GM21515 (cell line): Measurements from ENCODE around the gene ELOB.

Source experiments
- ATAC-seq: cut with Tn5 transposase; IDR thresholded peaks from one replicate; pipeline ENCODE4 v1.9.1; 2021; ENCODE audit not compliant: unreplicated experiment

The ELOB gene

DNA sequence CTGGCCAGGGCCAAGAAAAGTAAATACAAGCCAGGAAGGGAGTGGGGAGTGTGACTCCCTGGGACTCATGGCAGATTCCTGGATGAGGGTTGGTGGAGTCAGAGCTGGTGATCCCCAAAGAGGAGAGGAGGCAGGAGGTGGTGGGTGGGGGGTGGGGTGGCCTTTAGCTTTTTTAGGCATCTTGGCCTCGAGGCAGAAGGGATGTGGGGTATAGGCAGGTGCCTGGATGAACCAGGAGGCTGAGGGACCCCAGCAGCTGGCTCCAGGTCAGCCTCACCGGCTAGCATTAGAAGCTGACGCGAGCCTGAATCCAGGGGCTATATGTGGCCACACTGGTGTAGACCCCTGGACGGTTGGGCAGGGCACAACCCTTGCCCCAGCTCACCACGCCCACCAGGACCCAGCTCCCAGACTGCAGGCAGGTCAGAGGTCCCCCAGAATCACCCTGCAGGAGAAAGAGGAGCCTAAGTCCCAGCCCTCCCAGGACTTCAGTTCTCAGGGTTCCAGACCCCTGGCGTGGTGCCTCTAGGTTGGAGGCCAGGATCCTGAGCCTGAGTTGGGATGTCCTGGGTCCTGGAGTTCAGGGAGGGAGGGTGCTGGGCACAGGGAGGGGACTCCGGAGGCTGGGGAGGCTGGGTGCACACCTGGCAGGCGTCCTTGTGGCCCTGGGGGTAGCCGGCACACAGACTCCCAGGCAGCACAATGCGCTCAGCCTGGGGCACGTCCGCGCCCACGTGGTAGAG is 7.4 kb upstream of the ELOB start:
- ATAC-seq: no peak

DNA sequence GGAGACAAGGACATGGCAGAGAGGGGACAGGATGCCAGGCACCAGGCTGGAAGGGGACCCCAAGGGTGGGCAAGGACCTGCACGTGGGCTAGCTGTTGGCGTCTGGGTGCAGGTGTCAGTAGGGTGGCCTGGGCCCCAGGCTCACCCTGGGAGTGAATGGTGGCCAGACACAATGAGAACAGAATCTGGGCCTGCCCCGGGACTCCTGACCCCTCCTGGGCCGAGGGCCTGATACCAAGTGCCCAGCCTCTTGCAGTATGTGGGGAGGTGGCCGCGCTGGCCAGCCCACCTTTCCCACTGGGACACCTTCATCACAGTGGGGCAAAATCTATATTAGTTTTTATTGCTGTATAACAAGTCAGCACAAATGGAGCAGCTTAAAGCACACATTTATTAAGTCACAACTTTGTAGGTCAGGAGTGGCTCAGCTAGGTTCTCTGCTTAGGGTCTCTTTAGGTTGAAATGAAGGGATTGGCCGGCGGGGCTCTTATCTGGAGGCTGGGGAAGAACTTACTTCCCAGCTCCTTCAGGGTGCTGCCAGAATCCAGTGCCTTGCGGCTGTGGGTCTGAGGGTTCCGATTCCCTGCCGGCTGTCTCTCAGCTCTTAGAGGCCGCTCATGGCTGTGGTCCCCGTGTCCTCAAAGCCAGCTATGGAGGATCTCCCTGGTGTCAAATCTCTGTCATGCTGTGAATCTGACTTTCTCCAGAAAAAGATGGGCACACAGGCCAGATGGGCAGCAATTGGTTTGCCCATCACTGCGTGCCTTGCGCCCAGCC is 6.7 kb upstream of the ELOB start:
- ATAC-seq: no peak

DNA sequence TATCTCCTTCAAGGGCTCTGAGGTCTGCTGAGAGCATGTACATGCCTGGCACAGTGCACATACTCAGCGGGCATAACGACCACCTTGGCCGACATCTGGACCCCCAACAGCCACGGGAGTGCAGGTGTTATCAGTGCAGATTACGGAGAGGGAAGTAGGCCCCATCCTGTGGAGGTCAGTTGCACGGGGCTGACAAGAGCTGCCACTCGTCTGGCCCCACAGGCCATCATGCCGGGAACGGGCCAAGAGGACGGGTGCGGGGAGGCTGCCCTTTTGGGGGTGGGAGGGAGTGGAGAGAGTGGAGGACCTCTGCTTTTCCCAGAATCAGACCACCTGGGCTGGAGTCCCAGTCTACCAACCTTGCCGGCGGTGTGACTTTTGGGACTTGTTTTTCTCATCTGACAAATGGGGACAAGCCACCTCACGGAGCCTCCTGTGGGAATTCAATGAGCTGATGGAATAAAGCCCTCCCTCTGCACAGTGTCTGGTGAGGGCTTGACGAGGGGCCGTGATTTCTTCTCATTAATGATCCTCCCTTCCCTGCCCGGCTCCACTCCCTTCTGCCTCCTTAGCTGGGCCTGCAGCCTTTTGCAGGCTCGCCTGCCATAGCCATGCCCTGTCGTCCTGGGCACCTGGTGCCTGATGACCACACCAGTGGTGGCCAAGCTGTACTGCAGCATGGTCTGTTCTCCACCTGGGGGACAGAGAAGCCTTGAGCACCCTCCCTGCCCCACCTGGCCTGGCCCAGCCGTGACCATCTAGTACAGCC is 5.7 kb upstream of the ELOB start:
- ATAC-seq: no peak

DNA sequence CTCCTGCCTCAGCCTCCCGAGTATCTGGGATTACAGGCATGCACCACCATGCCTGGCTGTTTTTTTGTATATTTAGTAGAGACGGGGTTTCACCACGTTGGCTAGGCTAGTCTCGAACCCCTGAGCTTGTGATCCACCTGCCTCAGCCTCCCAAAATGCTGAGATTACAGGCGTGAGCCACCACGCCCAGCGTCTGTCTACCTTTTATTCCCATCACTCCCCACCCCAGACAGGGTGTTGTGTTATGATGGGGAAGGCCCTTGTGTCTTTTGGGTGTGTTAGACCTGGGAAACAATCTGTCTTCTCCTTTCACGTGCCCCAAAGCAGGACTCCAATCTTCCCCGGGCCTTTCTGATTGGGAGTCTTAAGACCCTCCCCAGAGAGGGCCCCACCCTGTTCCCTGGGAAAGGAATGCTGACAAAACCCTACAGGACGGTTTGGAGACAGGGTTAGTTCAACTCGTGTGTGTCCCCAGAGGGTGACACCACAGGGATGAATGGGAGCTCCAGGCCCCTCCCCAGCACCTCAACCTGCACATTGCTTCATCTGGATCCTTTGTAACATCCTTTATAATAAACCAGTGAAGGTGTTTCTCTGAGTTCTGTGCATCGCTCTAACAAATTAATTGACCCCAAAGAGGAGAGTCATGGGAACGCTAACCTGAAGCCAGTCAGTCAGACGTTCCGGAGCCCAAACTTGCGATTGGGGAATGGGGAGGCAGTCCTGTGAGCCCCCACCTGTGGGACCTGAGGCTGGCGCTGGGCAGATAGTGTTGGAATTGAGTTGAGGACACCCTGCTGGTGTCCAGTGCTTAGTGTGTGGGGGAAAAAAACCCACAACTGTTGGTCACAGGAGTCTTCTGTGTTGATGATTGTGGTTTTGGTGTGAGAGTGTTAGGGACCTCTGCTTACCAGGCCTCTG is 3.2 kb upstream of the ELOB start:
- ATAC-seq: no peak

DNA sequence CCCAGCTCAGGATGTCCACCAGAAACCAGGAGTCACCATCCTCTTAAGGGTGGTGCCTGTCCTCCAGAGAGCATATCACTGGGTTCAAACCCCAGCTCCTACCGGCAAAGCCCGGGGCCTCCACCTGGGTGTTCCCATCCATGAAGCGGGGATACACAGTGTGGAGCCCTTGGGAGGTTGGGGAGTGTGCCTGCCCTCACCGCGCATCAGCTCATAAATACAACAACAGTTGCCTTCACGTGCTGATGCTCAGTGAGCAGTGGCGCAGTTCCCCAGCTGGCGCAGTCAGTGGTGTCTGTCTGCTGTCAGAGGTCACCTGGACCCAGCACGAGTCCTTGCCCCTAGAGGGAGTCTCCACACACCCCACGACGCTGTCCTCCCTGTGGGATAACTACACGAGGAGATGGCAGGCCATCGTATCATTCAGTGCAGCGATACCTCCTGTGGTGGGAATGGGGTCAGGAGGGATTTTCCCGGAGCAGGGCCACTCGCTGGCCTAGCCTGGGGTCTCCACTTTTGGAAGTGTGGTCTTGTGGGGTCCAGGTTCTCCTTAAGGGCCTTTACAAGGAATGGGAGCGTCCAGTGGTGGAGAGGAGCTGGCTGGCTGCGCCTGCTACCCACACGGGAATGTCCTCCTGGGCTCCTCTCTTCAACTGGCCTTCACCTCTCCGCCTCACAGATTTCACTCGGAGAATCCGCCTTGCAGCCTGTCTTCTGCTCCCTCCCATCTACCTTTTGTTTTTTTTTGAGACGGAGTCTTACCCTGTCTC is 2.3 kb upstream of the ELOB start:
- ATAC-seq: no peak

DNA sequence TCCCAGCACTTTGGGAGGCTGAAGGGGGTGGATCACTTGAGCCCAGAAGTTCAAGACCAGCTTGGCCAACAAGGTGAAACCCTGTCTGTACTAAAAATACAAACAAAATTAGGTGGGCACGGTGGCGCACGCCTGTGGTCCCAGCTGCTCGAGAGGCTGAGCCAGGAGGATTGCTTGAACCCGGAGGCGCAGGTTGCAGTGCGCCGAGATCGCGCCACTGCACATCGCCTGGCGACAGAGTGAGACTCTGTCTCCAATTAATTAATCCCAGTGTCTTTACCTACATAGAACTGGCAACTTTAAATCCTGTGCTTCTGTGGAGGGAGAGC is 1.5 kb upstream of the ELOB start:
- ATAC-seq: no peak

DNA sequence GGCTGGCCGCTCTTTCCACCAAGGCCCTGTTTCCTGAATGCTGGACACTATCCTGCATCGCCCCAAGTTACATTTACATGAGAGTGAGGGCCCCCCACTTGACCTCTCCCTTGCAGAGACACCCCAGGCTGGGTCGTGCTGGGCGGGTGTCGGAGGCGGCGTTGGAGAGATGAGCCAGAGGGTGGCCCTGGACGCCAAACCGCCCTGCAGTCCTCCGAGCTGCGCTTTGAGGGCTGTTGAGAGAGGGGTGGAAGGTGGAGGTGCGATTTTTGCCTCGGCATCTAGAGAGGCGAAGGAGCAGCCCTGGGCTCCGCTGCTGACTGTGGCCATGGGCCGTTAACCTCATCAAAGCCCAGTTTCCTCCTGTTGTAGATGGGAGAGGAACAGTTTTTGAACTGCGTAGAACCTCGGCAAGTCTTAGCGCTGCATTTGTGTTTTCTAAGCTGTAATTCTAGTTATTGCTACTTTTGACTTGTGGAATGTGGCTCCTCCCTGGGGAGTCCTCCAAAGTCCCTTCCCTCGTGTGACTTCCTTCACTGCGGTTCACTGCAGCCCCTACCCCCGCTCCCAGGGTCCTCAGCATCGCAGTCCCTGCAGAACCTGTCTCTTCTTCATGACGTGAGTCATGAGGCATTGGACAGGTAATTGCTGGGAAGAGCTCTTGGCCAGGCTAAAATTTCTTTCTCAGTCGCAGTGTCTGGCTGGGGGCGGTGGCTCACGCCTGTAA is 986 bp upstream of the ELOB start:
- ATAC-seq: peak; percentile 8

DNA sequence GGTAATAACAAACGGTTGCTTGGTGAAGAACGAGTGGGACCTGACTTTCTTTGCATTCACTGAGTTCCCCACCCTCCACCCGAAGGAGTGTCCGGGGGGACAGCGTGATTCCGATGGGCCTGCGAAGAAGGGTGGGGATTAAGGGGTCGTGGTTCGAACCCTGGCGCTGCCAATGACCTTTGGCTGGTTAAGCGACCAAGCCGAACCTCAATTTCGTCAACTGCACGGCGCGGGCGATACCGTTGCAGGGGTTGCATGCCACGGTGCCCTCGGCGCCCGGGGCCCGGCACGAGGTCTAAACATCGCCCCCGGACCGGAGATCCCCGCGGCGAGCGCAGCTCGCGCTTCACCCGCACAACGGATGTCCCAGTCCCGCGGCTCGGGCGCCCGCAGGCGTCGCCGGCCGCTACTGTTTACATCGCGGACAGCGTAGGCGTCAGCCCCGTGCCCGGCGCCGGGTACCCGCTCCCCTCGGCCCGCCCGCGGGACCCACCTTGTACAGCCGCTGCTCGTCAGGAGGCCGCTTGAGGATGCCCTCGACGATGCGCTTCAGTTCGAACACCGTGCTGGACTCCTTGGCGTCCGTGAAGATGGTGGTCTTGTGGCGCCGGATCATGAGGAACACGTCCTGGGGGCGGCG is 460 bp downstream of the ELOB start:
- ATAC-seq: peak; percentile 14

DNA sequence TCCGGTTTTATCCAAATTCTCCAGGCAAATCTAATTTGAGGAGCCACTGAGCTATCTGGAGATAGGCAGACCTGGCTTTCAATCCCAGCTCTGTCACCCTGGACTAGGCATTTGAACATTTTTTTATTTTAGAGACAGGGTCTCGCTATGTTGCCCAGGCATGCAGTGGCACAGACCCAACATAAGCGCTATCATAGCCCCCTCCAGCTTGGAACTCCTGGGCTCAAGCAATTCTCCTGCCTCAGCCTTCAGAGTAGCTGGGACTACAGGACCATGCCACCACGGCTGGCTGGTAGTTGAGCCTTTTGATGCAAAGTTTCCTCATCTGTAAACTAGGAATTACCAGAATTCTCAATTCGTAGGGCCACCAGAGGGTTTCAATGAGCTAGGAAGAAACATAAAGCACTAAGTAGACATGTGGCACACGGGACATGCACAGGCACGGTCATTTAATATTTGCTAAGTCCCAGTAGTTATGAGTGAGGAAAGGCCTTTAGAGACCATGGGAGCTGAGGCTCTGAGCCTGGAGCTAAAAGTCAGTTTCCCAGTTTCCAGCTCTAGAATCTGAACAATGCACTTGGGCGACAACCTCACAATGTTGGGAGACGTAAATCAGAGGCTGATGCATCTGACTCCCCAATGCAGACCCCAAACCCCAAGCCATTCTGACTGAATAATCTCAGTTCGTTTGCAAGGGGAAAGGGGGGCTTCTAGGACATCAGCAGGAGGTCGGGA is 1.1 kb downstream of the ELOB start:
- no peak for ATAC-seq

DNA sequence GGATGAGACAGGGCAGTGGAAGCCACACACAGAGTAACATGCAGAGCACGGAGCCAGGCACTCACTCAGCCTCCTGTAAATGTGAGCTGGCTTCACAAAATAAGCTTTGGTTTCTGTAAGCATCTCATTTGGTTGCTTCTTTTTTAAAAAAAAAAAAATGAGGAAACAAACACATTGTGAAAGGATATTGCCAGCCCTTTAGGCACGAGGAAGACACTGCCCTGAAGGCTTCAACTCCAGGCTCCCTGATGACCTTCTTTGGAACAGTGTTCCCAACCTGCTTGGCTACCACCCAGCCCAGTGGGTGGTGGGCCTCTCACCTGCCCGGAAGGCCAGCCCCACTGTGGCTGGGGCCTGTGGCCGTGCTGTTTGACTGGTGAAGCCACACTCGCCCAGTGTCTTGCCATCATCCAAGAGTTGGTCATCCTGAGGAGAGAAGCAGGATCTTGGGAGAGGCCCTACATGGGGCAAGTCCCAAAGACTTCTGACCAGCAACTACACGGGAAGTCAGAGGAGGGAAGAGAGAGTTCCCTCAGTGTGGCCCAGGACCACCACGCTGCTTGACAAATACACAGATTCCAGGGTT is 1.9 kb downstream of the ELOB start:
- no peak for ATAC-seq

DNA sequence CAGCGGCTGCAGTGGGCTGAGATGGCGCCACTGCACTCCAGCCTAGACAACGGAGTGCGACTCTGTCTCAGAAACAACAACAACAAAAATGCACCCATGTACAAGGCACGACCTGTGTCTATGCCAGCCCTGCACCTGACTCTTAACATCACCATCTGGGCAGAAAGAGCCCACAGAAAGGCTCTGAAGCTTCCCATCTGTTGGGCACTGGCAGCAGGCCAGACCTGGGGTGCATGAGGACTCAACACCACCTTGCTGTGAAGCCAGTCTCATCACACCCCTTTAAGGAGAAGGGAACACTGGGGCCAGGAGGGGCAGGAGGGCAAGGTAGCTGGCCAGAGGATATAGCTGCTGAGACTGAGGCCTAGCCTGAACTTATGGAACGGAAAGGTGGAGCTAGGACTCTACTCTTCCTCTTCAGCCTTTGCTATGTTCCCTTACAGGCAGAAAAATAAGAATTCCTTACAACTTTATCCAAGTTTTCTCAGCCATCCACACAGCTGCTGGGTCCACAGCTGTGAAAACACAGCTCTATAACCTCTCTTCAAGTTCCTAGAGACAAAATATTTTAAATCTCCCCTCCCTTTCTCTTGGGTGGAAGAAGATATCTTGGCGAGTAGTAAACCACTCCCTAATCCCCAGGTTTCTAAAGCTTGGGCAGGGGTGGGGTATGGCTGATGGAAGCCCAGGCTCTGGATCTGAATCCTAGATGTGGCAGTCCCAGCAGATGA is 2.8 kb downstream of the ELOB start:
- no peak for ATAC-seq

DNA sequence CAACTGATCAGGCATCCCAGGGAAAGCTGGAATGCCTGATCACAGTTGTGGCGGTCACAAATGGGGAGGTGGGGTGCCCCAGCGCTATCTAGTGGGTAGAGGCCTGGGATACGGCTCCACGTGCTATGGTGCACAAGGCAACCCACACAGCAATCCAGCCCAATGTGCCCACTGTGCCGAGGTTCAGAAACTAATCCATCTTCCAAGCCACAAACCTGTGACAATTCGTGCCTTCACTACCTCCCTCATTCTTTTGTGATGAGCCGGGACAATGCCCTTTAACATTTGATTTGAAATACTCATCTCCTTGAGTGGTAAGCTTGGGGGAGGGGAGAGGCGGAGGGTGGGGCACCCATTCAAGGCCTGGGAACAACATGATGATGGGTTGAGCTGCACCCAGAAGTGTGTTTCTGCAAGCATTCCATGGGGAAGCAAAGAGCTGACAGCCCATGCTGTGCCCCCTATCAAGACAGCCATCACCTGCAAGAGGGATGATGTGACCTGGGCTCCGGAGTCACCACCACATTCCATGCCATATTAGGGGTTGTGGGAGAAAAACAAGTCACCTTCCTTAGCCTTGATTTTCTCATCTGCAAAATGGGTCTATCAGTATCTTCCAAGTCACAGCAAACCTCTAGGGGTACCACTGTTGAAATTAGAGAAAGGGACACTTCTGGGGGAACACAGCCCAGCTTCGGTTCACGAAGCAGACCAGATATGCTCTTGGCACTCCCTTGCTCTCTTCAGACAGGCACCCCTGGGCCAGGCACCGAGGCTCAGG is 3.7 kb downstream of the ELOB start:
- ATAC-seq: no peak

DNA sequence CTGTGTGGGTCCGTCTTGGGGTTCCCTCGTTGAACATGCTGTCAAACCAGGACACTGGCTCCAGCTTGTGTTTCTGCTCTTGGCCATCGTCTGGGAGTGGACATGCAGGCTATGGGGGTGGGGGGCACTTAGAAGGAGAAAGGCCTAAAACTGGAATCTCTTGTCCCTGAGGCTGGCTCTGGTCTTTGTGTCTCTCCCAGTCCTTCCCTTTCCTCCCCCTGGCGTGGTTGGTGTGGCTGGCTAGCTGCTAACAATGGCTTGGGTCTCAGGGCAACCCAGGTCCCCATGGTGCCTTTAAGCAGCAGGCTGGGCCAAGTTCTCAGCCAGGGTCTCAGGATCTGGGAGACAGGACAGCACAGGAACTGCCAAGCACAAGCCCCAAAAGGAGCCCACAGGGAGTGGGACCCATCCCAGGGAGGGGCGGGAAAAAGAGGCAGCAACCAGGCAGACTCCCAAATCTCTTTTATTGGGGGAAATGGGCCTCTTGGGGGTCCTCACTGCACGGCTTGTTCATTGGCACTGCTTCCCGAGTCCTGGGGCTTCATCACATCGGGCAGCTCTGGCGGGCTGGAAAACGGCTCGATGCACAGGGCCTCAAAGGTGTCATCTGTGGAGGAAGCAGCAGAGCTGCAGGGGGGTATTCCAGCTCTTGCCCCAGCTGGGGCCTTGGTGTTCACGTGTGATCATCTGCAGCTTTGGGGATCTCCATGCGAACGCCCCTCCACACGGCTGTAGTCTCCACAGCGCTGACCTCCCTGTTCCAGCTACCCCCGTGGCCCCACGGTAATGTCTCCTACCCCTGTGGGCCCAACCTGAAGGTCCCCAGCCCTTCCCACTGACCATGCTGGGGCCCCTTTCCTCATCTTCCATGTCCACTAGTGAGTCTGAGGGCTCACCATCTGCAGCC is 5.3 kb downstream of the ELOB start:
- ATAC-seq: no peak

DNA sequence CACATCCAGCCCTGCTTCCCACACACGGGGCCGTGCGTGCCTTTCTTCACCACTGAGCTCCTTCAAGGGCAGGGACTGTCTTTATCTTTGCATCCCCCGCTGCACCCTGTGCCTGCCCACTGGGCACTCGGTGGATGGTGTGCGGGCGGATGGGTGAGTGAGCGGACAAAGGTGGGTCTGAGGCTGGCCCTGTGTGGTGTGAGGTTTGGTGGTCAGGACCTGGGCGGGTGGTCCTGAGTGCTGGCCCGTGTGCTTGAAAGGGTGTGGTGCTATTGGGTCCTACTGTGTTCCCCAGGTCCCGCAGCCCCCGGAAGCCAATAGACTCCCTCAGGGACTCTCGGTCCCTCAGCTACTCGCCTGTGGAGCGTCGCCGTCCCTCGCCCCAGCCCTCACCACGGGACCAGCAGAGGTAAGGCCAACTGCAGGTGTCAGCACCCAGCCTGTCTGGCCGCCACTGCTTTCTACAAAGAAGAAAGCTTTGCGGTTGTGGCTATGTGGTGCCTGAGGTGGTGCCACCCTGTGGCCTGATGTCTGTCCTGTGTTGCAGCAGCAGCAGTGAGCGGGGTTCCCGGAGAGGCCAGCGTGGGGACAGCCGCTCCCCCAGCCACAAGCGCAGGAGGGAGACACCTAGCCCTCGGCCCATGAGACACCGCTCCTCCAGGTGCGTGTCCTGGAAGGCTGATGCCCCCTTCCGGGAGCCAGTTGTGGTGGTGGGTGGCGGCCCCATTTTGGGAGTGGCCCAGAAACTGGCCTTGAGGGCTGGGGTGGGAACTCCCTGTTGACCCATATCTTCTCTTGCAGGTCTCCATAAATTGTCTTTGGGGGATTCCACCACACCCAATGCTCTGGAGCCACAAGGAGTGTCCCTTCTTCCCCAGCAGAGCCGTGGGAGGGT is 6.8 kb downstream of the ELOB start:
- no peak for ATAC-seq

DNA sequence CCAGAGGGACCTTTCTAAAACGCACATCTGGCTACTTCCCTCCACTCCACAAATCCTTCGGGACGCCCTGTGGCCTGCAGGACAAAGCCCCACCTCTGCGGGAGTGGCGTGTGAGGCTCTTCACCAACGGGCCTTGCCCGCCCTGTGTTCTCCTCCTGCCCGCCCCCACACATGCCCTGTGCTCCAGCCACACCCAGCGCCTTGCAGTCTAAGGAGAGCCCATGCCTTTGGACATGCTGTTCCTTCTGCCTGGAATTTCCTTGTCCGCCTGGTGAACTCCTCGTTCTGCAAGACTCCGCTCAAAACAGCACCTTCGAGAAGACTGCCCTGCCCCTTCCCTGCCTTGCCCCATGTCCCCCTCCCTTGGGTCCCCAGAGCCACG is 7.4 kb downstream of the ELOB start:
- ATAC-seq: no peak
